Stimulated activated memory B cell treated with anti-CD40 and anti-IgM and Interleukin-4, amounts not matched to agents 10 μg/mL and 1 μg/mL and 100 μg/mL, for 72 hours (primary cell): Measurements from ENCODE around the gene VSIG10L2.
"Not testable (repeated sequence)": the region's sequence is repeated elsewhere in the genome, so short reads cannot be mapped to it uniquely, and the experiment has no call there.

Experiments used
- ATAC-seq: fragments of 150-1000 bp; cut with Tn5 transposase; 2 replicates; pipeline ENCODE4 v1.10.0; 2021
- H3K27ac Mint-ChIP-seq: one replicate; pipeline ENCODE4 v1.8.0; 2022; ENCODE audit warnings: mild to moderate bottlenecking, mixed read lengths
- H3K27me3 Mint-ChIP-seq: one replicate; pipeline ENCODE4 v1.8.0; 2022; ENCODE audit warnings: mixed read lengths
- H3K36me3 Mint-ChIP-seq: one replicate; pipeline ENCODE4 v1.8.0; 2022; ENCODE audit warnings: mixed read lengths
- H3K4me1 Mint-ChIP-seq: one replicate; pipeline ENCODE4 v1.8.0; 2022; ENCODE audit warnings: mixed read lengths
- H3K4me3 Mint-ChIP-seq: one replicate; pipeline ENCODE4 v1.8.0; 2022; ENCODE audit warnings: mild to moderate bottlenecking, moderate library complexity, mixed read lengths
- H3K9me3 Mint-ChIP-seq: one replicate; pipeline ENCODE4 v1.8.0; 2022; ENCODE audit warnings: mixed read lengths

VSIG10L2 gene

DNA sequence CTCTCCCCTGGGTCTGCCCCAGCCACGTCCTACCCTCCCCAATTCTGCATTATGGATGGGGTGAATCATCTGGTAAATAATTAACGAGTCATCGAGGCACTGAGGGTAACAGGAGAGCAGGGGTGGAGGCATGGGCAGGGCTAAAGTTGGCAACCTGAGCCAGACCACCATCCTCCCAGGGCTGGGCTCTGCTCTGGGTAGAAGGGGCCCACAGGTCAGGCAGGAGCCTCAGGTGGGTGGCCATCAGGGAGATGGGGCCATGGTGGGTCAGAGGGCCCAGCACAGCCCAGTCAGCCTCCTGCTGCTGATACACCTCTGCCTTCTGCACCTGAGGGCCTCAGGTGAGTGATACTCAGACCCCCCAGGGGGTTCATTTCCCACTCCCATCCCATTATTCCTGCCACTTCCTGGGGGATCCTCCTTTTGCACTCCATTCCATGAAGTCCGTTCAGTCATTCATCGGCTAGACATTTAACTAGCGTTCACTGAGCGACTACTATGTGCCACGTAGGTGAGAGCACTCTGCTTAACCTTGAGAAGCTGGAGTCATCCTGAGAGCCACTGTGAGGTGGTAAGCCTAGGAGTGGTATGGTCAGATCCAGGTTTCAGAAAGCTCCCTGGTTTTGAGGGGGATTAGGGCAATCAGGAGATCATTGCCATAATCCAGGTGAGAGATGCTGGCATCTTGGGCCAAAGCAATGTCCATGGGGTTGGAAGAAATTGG is at the start of gene VSIG10L2:
Gene VSIG10L2 (plus strand): TSS at position 248 of the 724 bp plus-strand sequence. CDS start 12 bp downstream, at position 260.
- no peak within 1 kb of the TSS for H3K27ac Mint-ChIP-seq
- no peak for ATAC-seq
- H3K27me3 Mint-ChIP-seq, result peaks cover 47% of the 10 kb centered on the region
- H3K4me3 Mint-ChIP-seq, result no peak within 1 kb of the TSS
- H3K36me3 Mint-ChIP-seq, result no peaks in the 10 kb centered on the region
- no peaks in the 10 kb centered on the region for H3K9me3 Mint-ChIP-seq
- H3K4me1 Mint-ChIP-seq, result peaks cover 9% of the 10 kb centered on the region

DNA sequence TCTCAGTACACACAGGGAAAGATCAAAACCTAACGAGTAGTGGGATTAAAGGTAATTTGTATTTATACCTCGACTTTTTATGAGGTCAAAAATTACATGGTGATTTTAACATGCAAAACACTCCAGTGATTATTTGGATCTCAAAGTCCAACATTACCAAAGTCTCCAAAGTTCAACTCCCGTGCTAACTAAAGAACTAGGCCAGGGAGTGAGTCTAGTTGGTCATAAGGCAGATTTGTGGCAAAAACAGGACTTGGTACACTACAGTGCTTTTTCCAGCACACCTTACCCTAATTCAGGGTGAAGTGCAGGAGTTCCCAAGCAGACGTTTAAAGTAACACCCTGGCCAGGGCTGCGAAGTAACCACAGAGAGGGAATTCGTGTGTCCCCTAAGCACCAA is 44.0 kb upstream of the VSIG10L2 start:
- Mint-ChIP-seq H3K9me3 (no peaks in the 10 kb centered on the region), H3K27me3 (peaks cover 30% of the 10 kb centered on the region), H3K4me3 (peak overlapping the region; percentile 41), H3K4me1 (peaks cover 17% of the 10 kb centered on the region), H3K27ac (no peak overlapping the region), H3K36me3 (peaks cover 15% of the 10 kb centered on the region)
- ATAC-seq, result no peak

DNA sequence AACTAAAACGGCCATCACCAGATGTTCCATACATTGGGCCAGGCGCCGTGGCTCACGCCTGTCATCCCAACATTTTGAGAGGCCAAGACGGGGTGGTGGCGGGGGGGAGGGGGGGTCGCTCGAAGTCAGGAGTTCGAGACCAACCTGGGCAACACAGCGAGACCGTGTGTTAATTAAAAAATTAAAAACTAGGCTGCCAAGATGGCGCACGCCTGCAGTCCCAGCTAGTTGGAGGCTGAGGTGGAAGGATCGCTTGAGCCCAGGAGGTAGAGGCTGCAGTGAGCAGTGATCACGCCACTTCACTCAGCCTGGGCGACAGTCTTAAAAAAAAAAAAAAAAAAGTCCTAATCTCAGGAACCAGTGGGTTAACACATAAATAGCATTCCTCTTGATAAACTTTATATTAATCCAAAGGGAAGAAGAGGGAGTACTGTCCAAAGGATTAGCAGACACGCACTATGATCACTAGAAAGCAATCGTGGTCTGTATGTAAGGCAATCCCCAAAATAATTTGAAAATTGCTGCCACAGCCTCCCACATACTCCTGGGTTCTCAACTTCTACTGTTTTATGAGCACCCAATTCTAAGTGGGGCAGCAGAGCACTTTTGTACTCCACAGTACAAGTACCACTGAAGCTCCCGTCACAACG is 43.4 kb upstream of the VSIG10L2 start:
- peak; percentile 28 for ATAC-seq
- no peaks in the 10 kb centered on the region for H3K9me3 Mint-ChIP-seq

DNA sequence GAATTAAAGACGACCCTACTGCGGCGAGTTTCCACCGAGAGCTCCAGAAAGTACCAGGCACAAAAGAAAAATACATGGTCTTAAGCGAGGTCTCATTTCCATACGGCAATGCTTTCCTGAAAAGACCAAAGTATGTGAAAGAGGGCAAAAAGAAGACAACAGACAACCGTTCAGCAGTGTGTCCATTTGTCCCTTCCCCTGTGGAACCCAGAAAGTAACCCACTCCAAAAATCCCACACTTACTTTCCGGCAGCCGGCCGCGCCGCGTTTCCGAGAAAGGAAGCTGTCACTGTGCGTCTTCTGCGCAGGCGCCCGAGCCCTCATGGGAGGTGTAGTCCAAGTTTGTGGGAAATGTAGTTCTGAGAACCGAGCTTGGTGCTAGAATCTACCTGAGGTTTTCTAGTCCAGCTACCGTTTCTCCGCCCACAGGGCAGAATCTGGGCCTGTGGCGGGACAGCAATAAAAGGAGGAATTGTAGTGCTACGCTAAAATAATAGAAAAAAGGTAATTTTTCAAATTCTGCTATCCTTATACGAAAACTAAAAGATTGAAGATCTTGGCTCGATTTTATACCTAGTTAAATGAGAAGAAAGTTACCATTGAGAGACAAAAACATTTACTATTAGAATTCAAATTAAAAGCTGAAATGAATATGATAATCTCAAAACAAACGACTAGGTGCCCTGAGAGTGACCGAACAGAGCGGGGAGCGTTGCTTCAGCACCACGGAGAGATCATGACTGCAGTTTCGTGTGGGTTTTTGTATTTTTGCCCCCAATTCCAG is 42.7 kb upstream of the VSIG10L2 start, which contains the start of gene PUS3:
Gene PUS3 (minus strand): TSS at position 280 of the 784 bp plus-strand sequence. CDS start 6,922 bp downstream, outside the sequence.
- peak within 1 kb of the TSS; percentile 97 for H3K4me3 Mint-ChIP-seq
- no peaks in the 10 kb centered on the region for H3K9me3 Mint-ChIP-seq
- ATAC-seq, result peak; percentile 92
- H3K36me3 Mint-ChIP-seq, result peaks cover 15% of the 10 kb centered on the region
- H3K27me3 Mint-ChIP-seq, result peaks cover 30% of the 10 kb centered on the region
- peaks cover 17% of the 10 kb centered on the region for H3K4me1 Mint-ChIP-seq
- peak within 1 kb of the TSS; percentile 89 for H3K27ac Mint-ChIP-seq

More for the DNA sequence above, 43.4 kb upstream of the VSIG10L2 start:
- peaks cover 15% of the 10 kb centered on the region for H3K36me3 Mint-ChIP-seq
- H3K27ac Mint-ChIP-seq, result peak overlapping the region; percentile 89
- peaks cover 30% of the 10 kb centered on the region for H3K27me3 Mint-ChIP-seq
- H3K4me1 Mint-ChIP-seq, result peaks cover 17% of the 10 kb centered on the region
- peak overlapping the region; percentile 97 for H3K4me3 Mint-ChIP-seq

DNA sequence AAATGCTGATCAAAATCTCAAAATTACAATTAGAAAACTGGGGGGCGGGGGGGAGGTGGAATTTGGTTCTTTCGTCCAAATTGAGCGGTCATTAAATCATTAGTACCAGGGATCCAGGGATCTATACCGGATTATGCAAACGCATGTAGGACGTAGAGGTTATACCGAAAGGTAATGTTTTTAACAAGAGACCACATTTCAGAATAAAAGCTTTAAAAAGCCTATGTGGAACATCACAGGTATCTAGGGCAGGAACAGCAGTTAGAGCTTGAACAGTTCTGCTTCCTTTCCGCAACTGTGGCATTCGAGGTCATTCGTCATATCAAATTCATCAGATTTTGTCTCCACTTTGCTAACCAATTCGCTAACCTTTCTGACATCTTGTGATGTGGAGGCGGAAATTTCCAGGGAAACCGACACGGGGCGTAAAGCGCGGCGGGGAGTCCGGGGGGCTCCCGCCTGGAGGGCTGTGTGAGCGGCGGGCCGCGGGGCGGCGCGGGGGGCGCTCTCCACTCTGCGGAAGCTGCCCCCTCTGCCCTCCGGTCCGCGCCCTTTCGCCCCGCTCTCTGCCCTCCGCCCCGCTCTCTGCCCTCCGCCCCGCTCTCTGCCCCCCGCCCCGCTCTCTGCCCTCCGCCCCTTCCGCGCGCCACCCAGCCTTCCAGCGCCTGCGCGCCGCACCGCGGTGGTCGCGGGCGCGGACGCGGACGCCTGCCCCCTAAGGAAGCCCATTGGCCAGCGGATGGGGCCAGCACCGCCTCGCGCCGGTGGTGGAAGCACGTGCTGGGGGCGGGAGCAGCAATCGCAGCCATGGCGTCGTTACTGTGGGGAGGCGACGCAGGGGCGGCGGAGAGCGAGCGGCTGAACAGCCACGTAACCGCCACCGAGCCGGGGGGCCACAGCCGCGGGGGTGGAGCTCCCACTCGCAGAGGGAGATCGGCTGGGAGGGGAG is 41.9 kb upstream of the VSIG10L2 start, which contains the start of gene DDX25:
Gene DDX25 (plus strand): TSS at position 798 of the 949 bp plus-strand sequence. CDS start 10 bp downstream, at position 808.
- peak within 1 kb of the TSS; percentile 89 for H3K27ac Mint-ChIP-seq

DNA sequence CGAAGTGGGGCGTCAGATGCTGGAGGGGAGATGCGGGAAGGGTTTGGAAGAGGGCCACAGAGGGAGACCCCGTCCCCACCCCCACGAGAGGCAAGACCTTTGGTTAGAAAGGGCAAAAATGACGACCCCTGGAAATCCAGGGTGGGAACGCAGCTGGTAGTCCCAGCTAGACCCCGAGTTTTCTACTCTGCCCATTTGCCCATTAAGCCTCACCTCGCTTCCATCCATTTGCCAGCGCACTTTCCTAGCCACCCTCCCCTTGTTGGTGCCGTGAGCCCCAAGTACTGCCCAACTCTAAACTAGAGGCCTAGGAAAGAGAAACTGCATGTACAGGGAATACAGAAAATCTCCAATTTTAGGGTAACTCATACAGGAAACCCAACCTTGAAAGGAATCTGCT is 41.2 kb upstream of the VSIG10L2 start:
- H3K4me3 Mint-ChIP-seq, result peak overlapping the region; percentile 11
- peaks cover 33% of the 10 kb centered on the region for H3K27me3 Mint-ChIP-seq
- peaks cover 17% of the 10 kb centered on the region for H3K4me1 Mint-ChIP-seq
- H3K36me3 Mint-ChIP-seq, result peaks cover 8% of the 10 kb centered on the region
- H3K27ac Mint-ChIP-seq, result no peak overlapping the region
- no peaks in the 10 kb centered on the region for H3K9me3 Mint-ChIP-seq
- ATAC-seq, result no peak

More for the DNA sequence above, 41.9 kb upstream of the VSIG10L2 start, which contains the start of gene DDX25:
- Mint-ChIP-seq H3K36me3 (peaks cover 15% of the 10 kb centered on the region), H3K4me1 (peaks cover 17% of the 10 kb centered on the region), H3K27me3 (peaks cover 30% of the 10 kb centered on the region), H3K4me3 (peak within 1 kb of the TSS; percentile 97), H3K9me3 (no peaks in the 10 kb centered on the region)
- no peak for ATAC-seq

DNA sequence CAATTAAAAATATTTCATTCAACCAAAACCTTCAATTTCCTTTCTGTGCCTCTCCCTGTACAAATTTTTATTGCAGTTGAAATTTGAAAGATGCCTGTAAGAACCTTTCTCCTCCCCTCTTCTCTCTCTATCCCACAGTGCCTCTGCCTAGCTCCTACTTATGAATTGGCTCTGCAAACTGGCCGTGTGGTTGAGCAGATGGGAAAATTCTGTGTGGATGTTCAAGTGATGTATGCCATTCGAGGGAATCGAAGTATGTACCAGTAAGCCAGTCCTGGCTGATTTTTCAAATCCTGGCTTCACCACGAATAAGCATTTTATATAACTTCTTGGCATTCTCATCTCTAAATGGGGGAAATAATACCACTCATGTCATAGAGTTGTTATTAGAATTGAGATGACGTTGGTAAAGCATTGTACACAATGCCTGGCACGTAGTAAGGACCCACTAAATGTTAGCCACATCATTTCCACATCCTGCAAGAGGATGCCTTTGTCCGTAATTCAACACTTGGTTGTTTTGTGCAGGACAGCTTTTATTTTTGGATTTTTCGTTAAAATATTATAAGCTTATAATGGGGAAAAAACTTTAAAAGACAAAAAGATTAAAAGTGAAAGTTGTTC is 35.5 kb upstream of the VSIG10L2 start:
- H3K4me3 Mint-ChIP-seq, result no peak overlapping the region

DNA sequence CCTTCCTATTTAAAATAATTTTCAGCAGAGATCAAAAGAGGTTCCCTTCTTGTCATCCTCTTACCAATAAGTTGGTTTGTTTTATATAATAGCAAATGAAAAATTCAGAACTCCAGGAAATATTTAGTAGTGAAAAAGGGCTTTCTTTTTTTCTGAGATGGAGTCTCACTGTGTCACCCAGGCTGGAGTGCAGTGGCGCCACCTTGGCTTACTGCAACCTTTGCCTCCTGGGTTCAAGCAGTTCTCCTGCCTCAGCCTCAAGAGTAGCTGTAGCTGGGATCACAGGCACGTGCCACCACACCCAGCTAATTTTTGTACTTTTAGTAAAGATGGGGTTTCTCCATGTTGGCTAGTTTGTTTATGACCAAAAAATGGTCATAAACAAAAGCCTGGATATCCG is 31.2 kb upstream of the VSIG10L2 start:
- peaks cover 47% of the 10 kb centered on the region for H3K27me3 Mint-ChIP-seq
- not testable (repeated sequence) for H3K9me3 Mint-ChIP-seq, H3K27ac Mint-ChIP-seq, H3K4me1 Mint-ChIP-seq, ATAC-seq, H3K4me3 Mint-ChIP-seq, H3K36me3 Mint-ChIP-seq

More for the DNA sequence above, 35.5 kb upstream of the VSIG10L2 start:
- H3K27ac Mint-ChIP-seq, result no peak overlapping the region
- H3K9me3 Mint-ChIP-seq, result no peaks in the 10 kb centered on the region
- H3K4me1 Mint-ChIP-seq, result no peaks in the 10 kb centered on the region
- peaks cover 44% of the 10 kb centered on the region for H3K27me3 Mint-ChIP-seq
- no peak for ATAC-seq
- no peaks in the 10 kb centered on the region for H3K36me3 Mint-ChIP-seq

DNA sequence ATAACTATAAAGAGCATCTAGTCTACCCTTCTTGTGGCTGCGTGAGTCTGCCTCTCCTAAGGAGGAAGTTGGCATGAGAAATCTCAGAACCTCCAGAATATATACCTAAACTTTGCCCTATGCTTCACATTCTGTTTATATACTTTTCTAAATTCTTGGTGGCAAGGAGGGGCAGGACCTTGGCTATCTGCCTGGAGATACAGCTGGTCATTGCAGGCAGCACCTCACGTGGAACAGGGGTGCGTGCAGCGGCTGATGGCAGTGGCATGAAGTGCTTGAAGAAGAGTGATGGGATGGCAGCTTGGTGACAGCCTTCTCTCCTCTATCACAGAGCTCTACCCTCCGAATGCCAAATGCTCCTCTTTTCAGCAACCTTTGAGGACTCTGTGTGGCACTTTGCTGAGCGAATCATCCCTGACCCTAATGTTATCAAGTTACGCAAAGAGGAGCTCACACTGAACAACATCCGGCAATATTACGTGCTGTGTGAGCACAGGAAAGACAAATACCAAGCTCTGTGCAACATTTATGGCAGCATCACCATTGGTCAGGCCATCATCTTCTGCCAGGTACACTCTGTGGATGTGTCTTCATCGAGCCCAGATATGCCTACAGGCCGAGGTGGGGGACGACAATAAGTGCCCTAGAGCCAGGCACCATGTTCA is 29.0 kb upstream of the VSIG10L2 start:
- H3K4me3 Mint-ChIP-seq, result no peak overlapping the region
- no peaks in the 10 kb centered on the region for H3K36me3 Mint-ChIP-seq
- H3K4me1 Mint-ChIP-seq, result no peaks in the 10 kb centered on the region
- no peak overlapping the region for H3K27ac Mint-ChIP-seq
- peaks cover 41% of the 10 kb centered on the region for H3K27me3 Mint-ChIP-seq
- ATAC-seq, result no peak
- H3K9me3 Mint-ChIP-seq, result no peaks in the 10 kb centered on the region

DNA sequence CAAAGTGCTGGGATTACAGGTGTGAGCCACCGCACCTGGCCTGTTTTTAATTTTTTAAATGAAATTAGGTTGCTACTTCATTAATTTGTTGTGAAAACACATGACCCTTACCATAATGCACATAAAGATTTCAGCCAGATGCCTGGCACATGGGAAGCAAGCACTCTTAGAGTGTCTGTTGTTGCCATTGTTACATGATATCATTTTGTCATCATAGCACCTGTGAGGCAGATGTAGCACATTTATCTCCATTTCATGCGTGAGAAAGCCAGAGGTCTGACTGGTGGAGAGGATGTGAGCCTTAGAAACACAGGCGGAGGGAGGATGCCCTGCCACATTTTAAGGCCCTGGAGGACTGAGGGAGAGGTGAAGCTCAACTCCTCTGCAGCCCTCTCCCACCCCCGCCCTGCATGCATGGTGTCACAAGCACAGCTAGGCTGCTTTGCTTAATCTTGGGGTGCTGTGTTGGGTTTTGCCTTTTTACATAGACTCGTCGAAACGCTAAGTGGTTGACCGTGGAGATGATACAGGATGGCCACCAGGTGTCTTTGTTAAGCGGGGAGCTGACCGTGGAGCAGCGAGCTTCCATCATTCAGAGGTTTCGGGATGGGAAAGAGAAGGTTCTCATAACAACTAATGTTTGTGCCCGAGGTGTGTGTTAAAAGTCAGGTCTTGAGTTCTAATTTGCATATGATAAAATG is 27.6 kb upstream of the VSIG10L2 start:
- Mint-ChIP-seq H3K36me3 (no peaks in the 10 kb centered on the region), H3K4me1 (peaks cover 5% of the 10 kb centered on the region), H3K27me3 (peaks cover 27% of the 10 kb centered on the region), H3K9me3 (no peaks in the 10 kb centered on the region), H3K27ac (no peak overlapping the region), H3K4me3 (no peak overlapping the region)
- no peak for ATAC-seq

DNA sequence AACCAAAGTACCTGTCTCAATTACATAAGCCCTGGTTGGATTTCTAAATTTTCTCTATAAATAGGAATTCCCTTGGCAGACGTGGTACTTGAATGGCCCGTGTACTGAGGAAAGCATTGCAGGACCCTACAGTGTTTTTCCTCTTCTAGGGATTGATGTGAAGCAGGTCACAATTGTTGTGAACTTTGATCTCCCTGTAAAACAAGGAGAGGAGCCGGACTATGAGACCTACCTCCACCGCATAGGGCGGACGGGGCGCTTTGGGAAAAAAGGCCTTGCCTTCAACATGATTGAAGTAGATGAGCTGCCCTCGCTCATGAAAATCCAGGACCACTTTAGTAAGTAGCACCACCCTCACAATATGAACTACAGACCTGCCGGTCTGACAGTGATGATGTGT is 24.8 kb upstream of the VSIG10L2 start:
- peaks cover 6% of the 10 kb centered on the region for H3K4me1 Mint-ChIP-seq
- no peak for ATAC-seq
- no peak overlapping the region for H3K27ac Mint-ChIP-seq
- no peaks in the 10 kb centered on the region for H3K36me3 Mint-ChIP-seq
- no peaks in the 10 kb centered on the region for H3K9me3 Mint-ChIP-seq
- H3K4me3 Mint-ChIP-seq, result no peak overlapping the region
- H3K27me3 Mint-ChIP-seq, result peaks cover 41% of the 10 kb centered on the region

DNA sequence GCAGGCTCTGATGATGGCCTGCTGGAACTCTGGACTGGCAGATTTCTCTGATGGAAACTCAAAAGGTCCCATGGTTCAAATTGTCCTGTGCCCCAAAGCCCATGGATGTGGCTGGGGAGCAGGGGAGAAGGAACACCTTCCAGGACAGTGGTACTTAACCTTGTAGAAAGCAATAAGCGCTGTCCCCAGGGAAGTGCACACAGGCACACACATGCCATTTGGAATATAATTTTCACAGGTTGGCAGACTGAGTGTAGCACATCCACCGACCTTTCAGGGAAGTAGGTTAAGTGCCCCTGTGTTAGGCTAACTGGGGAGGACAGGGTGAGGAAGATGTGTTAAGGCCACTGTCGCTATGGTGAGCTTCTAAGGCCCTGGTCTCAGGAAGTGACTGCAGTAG is 23.7 kb upstream of the VSIG10L2 start:
- Mint-ChIP-seq H3K9me3 (no peaks in the 10 kb centered on the region), H3K27ac (no peak overlapping the region), H3K36me3 (no peaks in the 10 kb centered on the region), H3K27me3 (peaks cover 43% of the 10 kb centered on the region), H3K4me3 (no peak overlapping the region), H3K4me1 (peaks cover 6% of the 10 kb centered on the region)
- no peak for ATAC-seq

DNA sequence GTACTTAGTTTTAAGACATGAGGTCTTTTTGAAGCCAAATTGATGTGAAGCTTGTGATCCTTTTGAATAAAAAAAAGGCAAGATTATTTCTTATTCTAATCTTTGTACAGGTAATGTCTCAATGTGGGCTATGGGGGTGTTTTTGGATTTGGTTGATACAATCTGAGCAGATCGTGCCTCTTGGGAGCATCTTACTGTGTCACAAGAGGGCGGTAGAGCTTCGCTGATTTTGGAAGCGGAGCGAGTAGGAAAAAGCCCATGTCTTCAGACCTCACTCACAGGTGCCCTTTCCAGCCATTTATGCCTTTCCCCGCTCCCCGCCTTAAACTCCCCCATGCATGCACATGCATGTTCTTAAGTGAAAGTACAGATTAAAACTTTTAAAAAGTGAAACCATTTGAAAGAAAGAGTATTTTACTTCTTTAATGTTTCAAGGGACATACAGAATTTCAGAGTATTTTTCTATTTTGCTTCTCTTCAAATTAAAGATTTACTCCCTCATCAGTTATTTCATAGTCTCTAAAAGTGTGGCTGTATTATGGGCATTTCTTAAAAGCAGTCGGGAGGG is 22.7 kb upstream of the VSIG10L2 start:
- no peak overlapping the region for H3K27ac Mint-ChIP-seq
- no peak overlapping the region for H3K4me3 Mint-ChIP-seq
- no peaks in the 10 kb centered on the region for H3K9me3 Mint-ChIP-seq
- no peaks in the 10 kb centered on the region for H3K36me3 Mint-ChIP-seq
- ATAC-seq, result peak; percentile 66
- peaks cover 6% of the 10 kb centered on the region for H3K4me1 Mint-ChIP-seq
- H3K27me3 Mint-ChIP-seq, result peaks cover 47% of the 10 kb centered on the region
